SK-N-SH treated with all-trans-retinoic acid at 6 μM for 48 hours (cell line): ENCODE results near the gene TNIP3.

Source experiments
- ARNTL ChIP-seq: fragments of 450-650 bp; formaldehyde crosslinking; IDR thresholded peaks from 2 replicates; pipeline ENCODE4 v1.5.0; 2020; ENCODE audit warnings: low read depth, mild to moderate bottlenecking, moderate library complexity, borderline replicate concordance
- CSRNP3 ChIP-seq: fragments of 250-450 bp; sonication (Bioruptor Pico); IDR thresholded peaks from 2 replicates; pipeline ENCODE4 v1.5.1; 2021; ENCODE audit warnings: mild to moderate bottlenecking, moderate library complexity
- PATZ1 ChIP-seq: fragments of 250-450 bp; sonication (Bioruptor Pico); IDR thresholded peaks from 2 replicates; pipeline ENCODE4 v1.8.0; 2020; ENCODE audit warnings: mild to moderate bottlenecking, moderate library complexity, borderline replicate concordance
- POU6F1 ChIP-seq: fragments of 250-450 bp; sonication (Bioruptor Pico); IDR thresholded peaks from 2 replicates; pipeline ENCODE4 v1.8.0; 2021; ENCODE audit warnings: low read depth, mild to moderate bottlenecking, moderate library complexity, borderline replicate concordance
- SNAI2 ChIP-seq: fragments of 250-450 bp; sonication (Bioruptor Pico); IDR thresholded peaks from 2 replicates; pipeline ENCODE4 v1.5.0; 2020; ENCODE audit warnings: mild to moderate bottlenecking, moderate library complexity
- TF ChIP-seq, protein P1 (sequence below): fragments of 250-450 bp; sonication (Bioruptor Pico); IDR thresholded peaks from 2 replicates; pipeline ENCODE4 v1.5.1; 2020; ENCODE audit warnings: low read depth, mild to moderate bottlenecking, moderate library complexity

- TF ChIP-seq PATZ1 (CRISPR knock-in tag), result no peak
- TF ChIP-seq POU6F1, result no peak
- TF ChIP-seq, protein P1, sequence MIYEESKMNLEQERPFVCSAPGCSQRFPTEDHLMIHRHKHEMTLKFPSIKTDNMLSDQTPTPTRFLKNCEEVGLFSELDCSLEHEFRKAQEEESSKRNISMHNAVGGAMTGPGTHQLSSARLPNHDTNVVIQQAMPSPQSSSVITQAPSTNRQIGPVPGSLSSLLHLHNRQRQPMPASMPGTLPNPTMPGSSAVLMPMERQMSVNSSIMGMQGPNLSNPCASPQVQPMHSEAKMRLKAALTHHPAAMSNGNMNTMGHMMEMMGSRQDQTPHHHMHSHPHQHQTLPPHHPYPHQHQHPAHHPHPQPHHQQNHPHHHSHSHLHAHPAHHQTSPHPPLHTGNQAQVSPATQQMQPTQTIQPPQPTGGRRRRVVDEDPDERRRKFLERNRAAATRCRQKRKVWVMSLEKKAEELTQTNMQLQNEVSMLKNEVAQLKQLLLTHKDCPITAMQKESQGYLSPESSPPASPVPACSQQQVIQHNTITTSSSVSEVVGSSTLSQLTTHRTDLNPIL (CRISPR knock-in tag), result no peak
- no peak for TF ChIP-seq SNAI2 (CRISPR knock-in tag)
- no peak for TF ChIP-seq ARNTL (CRISPR knock-in tag)
- TF ChIP-seq CSRNP3 (CRISPR knock-in tag), result no peak
Observed at GRCh38 chr4:121126449-121127006, 37.6 kb downstream of the TNIP3 start.
